HepG2 (cell line): ENCODE results near the gene LRP2. TPM values are rescaled to one million over a fixed set of nuclear protein-coding genes. Genes with fewer than 3 reads are reported as not detected.
A peak's percentile ranks its signal among the peaks of the same experiment; 100 is the strongest.

ENCODE experiments used
- CBX2 ChIP-seq, 2 experiments: fragments of 200-600 bp in 1 of 2; sonication (generic); formaldehyde crosslinking in 1 of 2; IDR thresholded peaks; 2 replicates each; pipeline versions ENCODE4 v1.7.0 to v1.8.1; 2018 to 2022; ENCODE audit warnings: low read depth in 2 of 2, low read length in 1 of 2, mild to moderate bottlenecking in 1 of 2, missing genetic modification reagents in 1 of 2
- DR1 ChIP-seq: sonication (generic); formaldehyde crosslinking; IDR thresholded peaks from 2 replicates; pipeline ENCODE4 v1.8.0; 2021; ENCODE audit warnings: mild to moderate bottlenecking, missing genetic modification reagents, inconsistent platforms
- HDAC1 ChIP-seq: sonication (generic); formaldehyde crosslinking; IDR thresholded peaks from 2 replicates; pipeline ENCODE4 v1.5.1; 2020; ENCODE audit warnings: mild to moderate bottlenecking, missing genetic modification reagents
- HNF4A ChIP-seq: sonication (generic); formaldehyde crosslinking; IDR thresholded peaks from 2 replicates; pipeline ENCODE4 v1.4.0; 2020; ENCODE audit warnings: missing genetic modification reagents
- KLF13 ChIP-seq: sonication (generic); formaldehyde crosslinking; IDR thresholded peaks from 2 replicates; pipeline ENCODE4 v1.4.0; 2020; ENCODE audit warnings: mild to moderate bottlenecking, missing genetic modification reagents
- MED8 ChIP-seq: sonication (generic); formaldehyde crosslinking; IDR thresholded peaks from 2 replicates; pipeline ENCODE4 v1.8.1; 2023; ENCODE audit warnings: mild to moderate bottlenecking, missing genetic modification reagents; ENCODE audit not compliant: insufficient replicate concordance
- PITX1 ChIP-seq: sonication (generic); formaldehyde crosslinking; IDR thresholded peaks from 2 replicates; pipeline ENCODE4 v1.5.1; 2020; ENCODE audit warnings: mild to moderate bottlenecking, missing genetic modification reagents
- ZFY ChIP-seq: sonication (generic); formaldehyde crosslinking; IDR thresholded peaks from 2 replicates; pipeline ENCODE4 v1.4.0; 2020; ENCODE audit warnings: missing genetic modification reagents
- ZNF569 ChIP-seq: sonication (generic); formaldehyde crosslinking; IDR thresholded peaks from 2 replicates; pipeline ENCODE4 v1.5.0; 2020; ENCODE audit warnings: mild to moderate bottlenecking, missing genetic modification reagents, moderate library complexity, borderline replicate concordance
- ZNF737 ChIP-seq: sonication (generic); formaldehyde crosslinking; IDR thresholded peaks from 2 replicates; pipeline ENCODE4 v1.5.0; 2020; ENCODE audit warnings: missing genetic modification reagents, mild to moderate bottlenecking, borderline replicate concordance
- ZSCAN20 ChIP-seq: sonication (generic); formaldehyde crosslinking; IDR thresholded peaks from 2 replicates; pipeline ENCODE4 v1.4.0; 2020; ENCODE audit warnings: missing genetic modification reagents, mild to moderate bottlenecking, borderline replicate concordance
- ZZZ3 ChIP-seq: sonication (generic); formaldehyde crosslinking; IDR thresholded peaks from 2 replicates; pipeline ENCODE4 v1.4.0; 2020; ENCODE audit warnings: missing genetic modification reagents, mild to moderate bottlenecking, borderline replicate concordance
- polyA plus RNA-seq, 8 experiments: library from polyadenylated mRNA; depleted of rRNA in 3 of 8; stranded (reverse) in 7 of 8; unstranded in 1 of 8; fragments of >200 nt; fragmentation: Illumina TruSeq in 4 of 8; extraction: Trizol in 4 of 8; gene quantifications; 2 replicates each; pipeline versions ENCODE4 v1.2.1 to v1.2.3, GENCODE V29; 2011 to 2016; ENCODE audit warnings: low read depth in 4 of 8, missing spikeins in 1 of 8, mixed read lengths in 1 of 8; ENCODE audit not compliant: insufficient read depth in 1 of 8
- total RNA-seq, 5 experiments: library from RNA; depleted of rRNA; stranded (reverse); fragments of >200 nt; fragmentation: Illumina TruSeq; extraction: Trizol; gene quantifications; 2 replicates each; pipeline ENCODE4 v1.2.3, GENCODE V29; 2016; ENCODE audit warnings: low read depth in 1 of 5
- TF ChIP-seq, protein P1 (sequence below): sonication (generic); formaldehyde crosslinking; IDR thresholded peaks from 2 replicates; pipeline ENCODE4 v1.4.0; 2020; ENCODE audit warnings: mild to moderate bottlenecking, missing genetic modification reagents
- TF ChIP-seq, protein P2 (sequence below): sonication (generic); formaldehyde crosslinking; conservative IDR thresholded peaks from 2 replicates; pipeline ENCODE4 v1.8.0; 2022; ENCODE audit warnings: mild to moderate bottlenecking, moderate library complexity, missing genetic modification reagents
- TF ChIP-seq, protein P3 (sequence below): sonication (generic); formaldehyde crosslinking; IDR thresholded peaks from 2 replicates; pipeline ENCODE4 v1.4.0; 2020; ENCODE audit warnings: missing genetic modification reagents; ENCODE audit errors: not compliant biosample characterization

The LRP2 gene
- total and polyA plus RNA-seq, 2 of the 13 experiments (the other 11 are each of a cell fraction or from before 2014, with no cell fraction given) = 0.03 to 0.15 TPM

DNA sequence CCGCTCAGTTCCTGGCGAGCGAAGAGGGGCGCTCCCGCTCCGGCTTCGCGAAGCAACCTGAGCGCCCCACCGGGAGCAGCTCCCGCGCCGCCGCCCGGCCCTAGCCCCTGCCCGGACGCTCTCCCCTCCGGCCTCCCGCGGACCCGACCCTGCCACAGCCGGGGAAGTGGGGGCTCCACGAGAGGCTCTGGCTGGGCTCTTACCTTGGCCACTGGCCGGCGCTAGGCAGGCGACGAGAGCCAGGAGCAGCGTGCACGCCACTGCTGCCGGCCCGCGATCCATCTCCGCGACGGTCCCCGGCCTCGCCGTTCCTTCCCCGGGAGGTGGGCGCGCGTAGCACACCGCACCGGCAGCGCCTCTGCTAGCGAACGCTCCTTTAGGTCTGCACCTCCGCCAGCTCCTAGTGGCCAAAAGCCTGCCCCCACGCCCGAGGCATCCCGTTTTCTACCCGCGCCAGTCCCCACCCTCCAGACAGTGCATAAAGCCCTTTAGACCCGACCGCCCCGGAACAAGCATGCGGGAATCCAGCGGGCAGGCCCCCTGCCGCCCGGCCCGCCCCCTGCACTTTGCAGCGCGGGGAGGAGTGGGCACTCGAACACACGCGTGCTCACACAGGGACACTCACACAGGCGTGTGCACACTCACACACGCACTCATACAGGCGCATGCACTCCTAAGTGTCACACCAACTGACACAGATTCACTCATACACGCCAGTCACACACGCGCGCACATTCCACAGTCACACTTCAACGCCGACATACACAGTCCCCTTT is at the start of gene LRP2 (continued):
- TF ChIP-seq, protein P1, sequence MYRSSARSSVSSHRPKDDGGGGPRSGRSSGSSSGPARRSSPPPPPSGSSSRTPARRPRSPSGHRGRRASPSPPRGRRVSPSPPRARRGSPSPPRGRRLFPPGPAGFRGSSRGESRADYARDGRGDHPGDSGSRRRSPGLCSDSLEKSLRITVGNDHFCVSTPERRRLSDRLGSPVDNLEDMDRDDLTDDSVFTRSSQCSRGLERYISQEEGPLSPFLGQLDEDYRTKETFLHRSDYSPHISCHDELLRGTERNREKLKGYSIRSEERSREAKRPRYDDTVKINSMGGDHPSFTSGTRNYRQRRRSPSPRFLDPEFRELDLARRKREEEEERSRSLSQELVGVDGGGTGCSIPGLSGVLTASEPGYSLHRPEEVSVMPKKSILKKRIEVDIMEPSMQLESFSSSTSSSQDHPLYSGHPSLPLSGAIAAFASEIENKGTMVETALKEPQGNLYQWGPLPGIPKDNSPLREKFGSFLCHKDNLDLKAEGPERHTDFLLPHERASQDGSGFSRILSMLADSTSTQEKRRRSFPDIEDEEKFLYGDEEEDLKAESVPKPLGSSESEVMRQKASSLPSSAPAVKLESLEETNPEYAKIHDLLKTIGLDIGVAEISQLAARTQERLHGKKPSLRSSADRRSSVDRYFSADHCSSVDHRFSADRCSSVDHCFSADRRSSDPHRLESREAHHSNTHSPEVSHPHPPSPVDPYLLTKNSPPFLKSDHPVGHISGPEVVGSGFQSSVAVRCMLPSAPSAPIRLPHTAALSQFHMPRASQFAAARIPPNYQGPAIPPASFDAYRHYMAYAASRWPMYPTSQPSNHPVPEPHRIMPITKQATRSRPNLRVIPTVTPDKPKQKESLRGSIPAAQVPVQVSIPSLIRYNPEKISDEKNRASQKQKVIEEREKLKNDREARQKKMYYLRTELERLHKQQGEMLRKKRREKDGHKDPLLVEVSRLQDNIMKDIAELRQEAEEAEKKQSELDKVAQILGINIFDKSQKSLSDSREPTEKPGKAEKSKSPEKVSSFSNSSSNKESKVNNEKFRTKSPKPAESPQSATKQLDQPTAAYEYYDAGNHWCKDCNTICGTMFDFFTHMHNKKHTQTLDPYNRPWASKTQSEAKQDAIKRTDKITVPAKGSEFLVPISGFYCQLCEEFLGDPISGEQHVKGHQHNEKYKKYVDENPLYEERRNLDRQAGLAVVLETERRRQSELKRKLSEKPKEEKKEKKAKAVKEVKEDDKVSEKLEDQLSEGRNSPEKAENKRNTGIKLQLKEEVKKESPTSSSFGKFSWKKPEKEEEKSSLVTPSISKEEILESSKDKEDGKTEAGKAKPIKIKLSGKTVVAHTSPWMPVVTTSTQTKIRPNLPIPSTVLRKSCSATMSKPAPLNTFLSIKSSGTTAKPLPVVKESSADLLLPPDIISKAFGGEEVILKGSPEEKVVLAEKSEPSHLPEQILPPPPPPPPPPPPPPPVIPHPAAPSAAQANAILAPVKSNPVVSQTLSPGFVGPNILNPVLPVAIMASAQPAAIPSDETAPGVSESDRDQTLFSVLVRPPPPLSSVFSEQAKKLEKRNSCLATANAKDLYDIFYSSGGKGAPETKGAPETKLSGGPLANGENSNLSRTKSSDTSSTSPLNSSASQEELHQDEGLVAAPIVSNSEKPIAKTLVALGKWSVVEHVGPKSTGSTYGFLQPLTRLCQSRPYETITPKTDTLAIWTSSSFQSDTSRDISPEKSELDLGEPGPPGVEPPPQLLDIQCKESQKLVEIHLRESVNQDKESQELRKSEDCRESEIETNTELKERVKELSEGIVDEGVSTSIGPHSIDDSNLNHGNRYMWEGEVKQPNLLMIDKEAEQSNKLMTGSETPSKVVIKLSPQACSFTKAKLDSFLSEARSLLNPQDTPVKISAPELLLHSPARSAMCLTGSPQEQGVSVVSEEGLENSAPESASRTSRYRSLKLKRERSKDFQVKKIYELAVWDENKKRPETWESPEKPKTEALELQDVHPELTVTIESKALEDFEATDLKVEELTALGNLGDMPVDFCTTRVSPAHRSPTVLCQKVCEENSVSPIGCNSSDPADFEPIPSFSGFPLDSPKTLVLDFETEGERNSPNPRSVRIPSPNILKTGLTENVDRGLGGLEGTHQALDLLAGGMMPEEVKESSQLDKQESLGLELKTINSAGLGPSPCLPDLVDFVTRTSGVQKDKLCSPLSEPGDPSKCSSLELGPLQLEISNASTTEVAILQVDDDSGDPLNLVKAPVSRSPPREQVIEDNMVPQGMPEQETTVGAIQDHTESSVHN (CRISPR knock-in tag) = no peak
- TF ChIP-seq KLF13 (CRISPR knock-in tag) (no peak), HDAC1 (CRISPR knock-in tag) (peak; percentile 60; the same call in 1 of the 2 replicates), ZNF569 (0 out of 2 replicates have a peak, but pooled peaks have one; percentile 40), MED8 (CRISPR knock-in tag) (peak; percentile 9), HNF4A (CRISPR knock-in tag) (peak; percentile 62), ZZZ3 (CRISPR knock-in tag) (peak; percentile 38; the same call in 1 of the 2 replicates), PITX1 (CRISPR knock-in tag) (peak; percentile 33; the same call in 1 of the 2 replicates), ZFY (peak; percentile 34; the same call in 1 of the 2 replicates), CBX2 (IDR thresholded peaks at IDR 0.05; ENCODE audit: low read depth, low read length) (peak; percentile 79; the same call in 1 of the 2 replicates), CBX2 (CRISPR knock-in tag; IDR thresholded peaks at IDR 0.05; ENCODE audit: low read depth) (no peak), ZNF737 (0 out of 2 replicates have a peak, but pooled peaks have one; percentile 64), DR1 (CRISPR knock-in tag) (0 out of 2 replicates have a peak, but pooled peaks have one; percentile 3), ZSCAN20 (CRISPR knock-in tag) (peak; percentile 62; the same call in 1 of the 2 replicates)
- TF ChIP-seq, protein P2, sequence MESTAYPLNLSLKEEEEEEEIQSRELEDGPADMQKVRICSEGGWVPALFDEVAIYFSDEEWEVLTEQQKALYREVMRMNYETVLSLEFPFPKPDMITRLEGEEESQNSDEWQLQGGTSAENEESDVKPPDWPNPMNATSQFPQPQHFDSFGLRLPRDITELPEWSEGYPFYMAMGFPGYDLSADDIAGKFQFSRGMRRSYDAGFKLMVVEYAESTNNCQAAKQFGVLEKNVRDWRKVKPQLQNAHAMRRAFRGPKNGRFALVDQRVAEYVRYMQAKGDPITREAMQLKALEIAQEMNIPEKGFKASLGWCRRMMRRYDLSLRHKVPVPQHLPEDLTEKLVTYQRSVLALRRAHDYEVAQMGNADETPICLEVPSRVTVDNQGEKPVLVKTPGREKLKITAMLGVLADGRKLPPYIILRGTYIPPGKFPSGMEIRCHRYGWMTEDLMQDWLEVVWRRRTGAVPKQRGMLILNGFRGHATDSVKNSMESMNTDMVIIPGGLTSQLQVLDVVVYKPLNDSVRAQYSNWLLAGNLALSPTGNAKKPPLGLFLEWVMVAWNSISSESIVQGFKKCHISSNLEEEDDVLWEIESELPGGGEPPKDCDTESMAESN (CRISPR knock-in tag) = peak; percentile 25; the same call in 1 of the 2 replicates
- TF ChIP-seq, protein P3, sequence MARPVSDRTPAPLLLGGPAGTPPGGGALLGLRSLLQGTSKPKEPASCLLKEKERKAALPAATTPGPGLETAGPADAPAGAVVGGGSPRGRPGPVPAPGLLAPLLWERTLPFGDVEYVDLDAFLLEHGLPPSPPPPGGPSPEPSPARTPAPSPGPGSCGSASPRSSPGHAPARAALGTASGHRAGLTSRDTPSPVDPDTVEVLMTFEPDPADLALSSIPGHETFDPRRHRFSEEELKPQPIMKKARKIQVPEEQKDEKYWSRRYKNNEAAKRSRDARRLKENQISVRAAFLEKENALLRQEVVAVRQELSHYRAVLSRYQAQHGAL (CRISPR knock-in tag) = no peak
